PC-3 (cell line): ENCODE results near the gene TTLL9. TPM values are rescaled to one million over a fixed set of nuclear protein-coding genes. Genes with fewer than 3 reads are reported as not detected.

Experiments
- ATAC-seq: fragments of 200-7000 bp; cut with Tn5 transposase; 2 replicates; pipeline ENCODE4 v1.9.1; 2020; ENCODE audit warnings: mild to moderate bottlenecking, moderate library complexity
- BruUV-seq: library from RNA; stranded (reverse); fragments of 400-500 nt; replicated peaks from 2 replicates; lab custom pipeline; 2021; lab: Mats Ljungman, UMichigan
- CTCF ChIA-PET: fragments of 300-600 bp; sonication (Branson Sonifier 250); formaldehyde crosslinking; loops from one replicate; lab custom pipeline; 2022; ENCODE audit warnings: antibody characterized with exemption; lab: Charles Lee
- POLR2A ChIA-PET: fragments of 300-600 bp; sonication (Branson Sonifier 250); formaldehyde crosslinking; loops from one replicate; lab custom pipeline; 2022; ENCODE audit warnings: antibody characterized with exemption; ENCODE audit not compliant: unreplicated experiment; lab: Charles Lee
- DNase-seq: peaks from one replicate; pipeline ENCODE4 v3.0.0-alpha.2; 2015
- H2AFZ ChIP-seq: fragments of 300-600 bp; sonication (generic); 2 replicates; pipeline ENCODE4 v1.6.0; 2016; ENCODE audit warnings: antibody characterized with exemption, low read length
- H3F3A ChIP-seq: fragments of 300-600 bp; sonication (generic); one replicate; pipeline ENCODE4 v1.6.0; 2017; ENCODE audit warnings: antibody characterized with exemption, low read length, control low read depth, mild to moderate bottlenecking; ENCODE audit not compliant: unreplicated experiment
- H3K27ac ChIP-seq: fragments of 300-600 bp; sonication (generic); 2 replicates; pipeline ENCODE4 v1.5.1; 2016; ENCODE audit warnings: mild to moderate bottlenecking, low read length
- H3K27me3 ChIP-seq: fragments of 300-600 bp; sonication (generic); 2 replicates; pipeline ENCODE4 v1.6.1; 2016; ENCODE audit warnings: low read length, mixed read lengths
- H3K36me3 ChIP-seq: fragments of 300-600 bp; sonication (generic); 2 replicates; pipeline ENCODE4 v1.6.1; 2016; ENCODE audit warnings: low read depth, mixed run types, low read length, mixed read lengths
- H3K4me1 ChIP-seq: fragments of 300-600 bp; sonication (generic); 2 replicates; pipeline ENCODE4 v1.5.1; 2016; ENCODE audit warnings: low read length; ENCODE audit not compliant: insufficient read depth
- H3K4me2 ChIP-seq: fragments of 300-600 bp; sonication (generic); 2 replicates; pipeline ENCODE4 v1.6.0; 2016; ENCODE audit warnings: low read length
- H3K4me3 ChIP-seq: fragments of 300-600 bp; sonication (generic); 2 replicates; pipeline ENCODE4 v1.5.1; 2016; ENCODE audit warnings: mild to moderate bottlenecking, low read length, mixed read lengths
- H3K79me2 ChIP-seq: fragments of 300-600 bp; sonication (generic); 2 replicates; pipeline ENCODE4 v1.6.1; 2017; ENCODE audit warnings: low read length, mixed read lengths
- H3K9ac ChIP-seq: fragments of 300-600 bp; sonication (generic); 2 replicates; pipeline ENCODE4 v1.6.0; 2016; ENCODE audit warnings: mild to moderate bottlenecking, low read length
- H3K9me2 ChIP-seq: fragments of 300-600 bp; sonication (generic); replicated peaks from 2 replicates; pipeline ENCODE4 v1.6.1; 2016; ENCODE audit warnings: mixed run types, low read length, mixed read lengths
- H3K9me3 ChIP-seq: fragments of 300-600 bp; sonication (generic); 2 replicates; pipeline ENCODE4 v1.6.1; 2016; ENCODE audit warnings: low read length, mixed read lengths
- H4K20me1 ChIP-seq: fragments of 300-600 bp; sonication (generic); 2 replicates; pipeline ENCODE4 v1.6.1; 2016; ENCODE audit warnings: low read length, mixed read lengths
- CTCF ChIP-seq: fragments of 300-600 bp; sonication (generic); conservative IDR thresholded peaks from 2 replicates; pipeline ENCODE4 v1.5.1; 2017; ENCODE audit warnings: antibody characterized with exemption, low read depth, mild to moderate bottlenecking, low read length
- EZH2 ChIP-seq: fragments of 300-600 bp; sonication (generic); IDR thresholded peaks from one replicate; pipeline ENCODE4 v1.6.1; 2017; ENCODE audit warnings: antibody characterized with exemption, mild to moderate bottlenecking, low read length; ENCODE audit not compliant: unreplicated experiment
- EZH2phosphoT487 ChIP-seq: fragments of 300-600 bp; sonication (generic); IDR thresholded peaks from 2 replicates; pipeline ENCODE4 v1.6.1; 2018; ENCODE audit warnings: mild to moderate bottlenecking, antibody characterized with exemption, low read length, borderline replicate concordance
- intact Hi-C: fragments of 100-400 bp; cut with micrococcal nuclease; formaldehyde crosslinking; loops from 2 replicates; pipeline ENCODE4 v1.9.0; 2023
- total RNA-seq: library from RNA; depleted of rRNA; stranded (reverse); fragments of >200 nt; gene quantifications from 2 replicates; pipeline ENCODE4 v1.2.3, GENCODE V29; 2014

Gene TTLL9
- total RNA-seq, 1 experiment from 2014 or later, result not detected

- peaks cover 10% of the 10 kb centered on the region for H3K27me3 ChIP-seq
- H3K27ac ChIP-seq, result no peak overlapping the region
- TF ChIP-seq EZH2phosphoT487 (no peak), EZH2 (no peak), CTCF (no peak)
- no TSS peak for BruUV-seq
- no peak overlapping the region for H2AFZ ChIP-seq
- H4K20me1 ChIP-seq, result no peaks in the 10 kb centered on the region
- no peaks in the 10 kb centered on the region; the same call in 1 of the 2 replicates for H3K9me2 ChIP-seq
- H3K36me3 ChIP-seq, result no peaks in the 10 kb centered on the region
- no peak overlapping the region for H3K4me3 ChIP-seq
- peaks cover 6% of the 10 kb centered on the region for H3K4me1 ChIP-seq
- H3K9me3 ChIP-seq, result no peaks in the 10 kb centered on the region
- ATAC-seq (no peak), DNase-seq (no peak)
- ChIA-PET CTCF (no interaction called here), POLR2A (no interaction called here)
- H3K79me2 ChIP-seq, result no peaks in the 10 kb centered on the region
- no peak overlapping the region for H3K9ac ChIP-seq
- intact Hi-C loops, result no loop called here
- H3F3A ChIP-seq, result no peaks in the 10 kb centered on the region
- no peak overlapping the region for H3K4me2 ChIP-seq
These were observed 6.9 kb upstream of the TTLL9 start for GRCh38 chr20:31863296-31864085.

- no peak overlapping the region for H3K4me3 ChIP-seq
- H2AFZ ChIP-seq, result no peak overlapping the region
- ATAC-seq (no peak), DNase-seq (no peak)
- peaks cover 6% of the 10 kb centered on the region for H3K4me1 ChIP-seq
- intact Hi-C loops, result no loop called here
- no peaks in the 10 kb centered on the region for H4K20me1 ChIP-seq
- ChIA-PET CTCF (no interaction called here), POLR2A (no interaction called here)
- H3K36me3 ChIP-seq, result no peaks in the 10 kb centered on the region
- no peaks in the 10 kb centered on the region for H3K79me2 ChIP-seq
- TF ChIP-seq CTCF (no peak), EZH2phosphoT487 (no peak), EZH2 (no peak)
- H3K9me2 ChIP-seq, result no peaks in the 10 kb centered on the region; the same call in 1 of the 2 replicates
- no peaks in the 10 kb centered on the region for H3K9me3 ChIP-seq
- peaks cover 22% of the 10 kb centered on the region for H3K27me3 ChIP-seq
- H3K9ac ChIP-seq, result no peak overlapping the region
- no TSS peak for BruUV-seq
- no peak overlapping the region for H3K27ac ChIP-seq
- no peaks in the 10 kb centered on the region for H3F3A ChIP-seq
- no peak overlapping the region for H3K4me2 ChIP-seq
These were observed 5.7 kb upstream of the TTLL9 start for GRCh38 chr20:31864521-31865400.
